GM23248 (cell line): ENCODE measurements around the gene FBXO9. TPM values are rescaled to one million over a fixed set of nuclear protein-coding genes. Genes with fewer than 3 reads are reported as not detected.

Experiments used
- DNase-seq: peaks from one replicate; pipeline ENCODE4 v3.0.0-alpha.2; 2015
- H2AFZ ChIP-seq: fragments of 200-600 bp; sonication (generic); 2 replicates; pipeline ENCODE4 v1.6.1; 2016; ENCODE audit warnings: antibody characterized with exemption
- H3F3A ChIP-seq: fragments of 200-600 bp; sonication (generic); 2 replicates; pipeline ENCODE4 v1.6.1; 2016; ENCODE audit warnings: mild to moderate bottlenecking, antibody characterized with exemption, mixed run types; ENCODE audit not compliant: insufficient read depth
- H3K27ac ChIP-seq: fragments of 200-600 bp; sonication (generic); 2 replicates; pipeline ENCODE4 v1.5.1; 2016; ENCODE audit warnings: mild to moderate bottlenecking
- H3K27me3 ChIP-seq: fragments of 200-600 bp; sonication (generic); replicated peaks from 2 replicates; pipeline ENCODE4 v1.6.1; 2016; ENCODE audit warnings: mild to moderate bottlenecking; ENCODE audit not compliant: insufficient read depth
- H3K36me3 ChIP-seq: fragments of 200-600 bp; sonication (generic); 2 replicates; pipeline ENCODE4 v1.6.1; 2016; ENCODE audit warnings: low read depth, mild to moderate bottlenecking
- H3K4me1 ChIP-seq: fragments of 200-600 bp; sonication (generic); 2 replicates; pipeline ENCODE4 v1.6.1; 2016; ENCODE audit warnings: mild to moderate bottlenecking; ENCODE audit not compliant: insufficient read depth
- H3K4me2 ChIP-seq: fragments of 200-600 bp; sonication (generic); one replicate; pipeline ENCODE4 v1.6.1; 2016; ENCODE audit warnings: mild to moderate bottlenecking; ENCODE audit not compliant: unreplicated experiment
- H3K4me3 ChIP-seq: fragments of 200-600 bp; sonication (generic); 2 replicates; pipeline ENCODE4 v1.5.1; 2016; ENCODE audit warnings: mild to moderate bottlenecking
- H3K79me2 ChIP-seq: fragments of 200-600 bp; sonication (generic); 2 replicates; pipeline ENCODE4 v1.6.1; 2016; ENCODE audit warnings: mild to moderate bottlenecking; ENCODE audit not compliant: insufficient read depth
- H3K9ac ChIP-seq: fragments of 200-600 bp; sonication (generic); 2 replicates; pipeline ENCODE4 v1.6.1; 2016; ENCODE audit warnings: mild to moderate bottlenecking
- H3K9me2 ChIP-seq: fragments of 200-600 bp; sonication (generic); 2 replicates; pipeline ENCODE4 v1.6.1; 2016; ENCODE audit warnings: mixed run types, mild to moderate bottlenecking, moderate library complexity; ENCODE audit not compliant: insufficient read depth
- H3K9me3 ChIP-seq: fragments of 200-600 bp; sonication (generic); one replicate; pipeline ENCODE4 v1.6.1; 2017; ENCODE audit warnings: low read depth
- H4K20me1 ChIP-seq: fragments of 200-600 bp; sonication (generic); 2 replicates; pipeline ENCODE4 v1.6.0; 2016; ENCODE audit not compliant: insufficient read depth
- EZH2 ChIP-seq: fragments of 200-600 bp; sonication (generic); IDR thresholded peaks from 2 replicates; pipeline ENCODE4 v1.6.1; 2018; ENCODE audit warnings: antibody characterized with exemption, mild to moderate bottlenecking; ENCODE audit not compliant: insufficient read depth, poor library complexity, severe bottlenecking
- EZH2phosphoT487 ChIP-seq: fragments of 200-600 bp; sonication (generic); IDR thresholded peaks from 2 replicates; pipeline ENCODE4 v1.6.1; 2018; ENCODE audit warnings: antibody characterized with exemption, moderate library complexity, mild to moderate bottlenecking, low read depth; ENCODE audit not compliant: insufficient read depth
- WGBS, 2 experiments: methylation state at CpG; one replicate each; pipeline ENCODE4 v1.1.6; 2015 to 2017; ENCODE audit warnings: low lambda C conversion rate in 2 of 2, low coverage in 1 of 2; ENCODE audit errors: missing lambda C conversion rate in 2 of 2; 5-methylcytosine and 5-hydroxymethylcytosine counted together
- in situ Hi-C: fragments of 300-500 bp; cut with MboI; formaldehyde crosslinking; loops from 2 replicates; pipeline ENCODE4 v1.15.0; 2020
- polyA plus RNA-seq: library from polyadenylated mRNA; unstranded; fragments of >200 nt; fragmentation: Nextera tagmentation; extraction: Ambion mirVana; gene quantifications from 2 replicates; pipeline ENCODE4 v1.2.1, GENCODE V29; 2016
- total RNA-seq: library from RNA; depleted of rRNA; stranded (reverse); fragments of >200 nt; shearing (Covaris generic); gene quantifications from 2 replicates; pipeline ENCODE4 v1.2.3, GENCODE V29; 2014

Gene FBXO9
- total and polyA plus RNA-seq, 2 experiments from 2014 or later, result 56.5 to 59.6 TPM

GRCh38 chr6:53124131-53124800 is 59.1 kb downstream of the FBXO9 start:
- H3K9ac ChIP-seq, result no peak overlapping the region
- 87 to 91% methylated on average over 10 of the region's 10 CpGs for WGBS, 2 experiments
- H3K27ac ChIP-seq, result no peak overlapping the region
- peaks cover 3% of the 10 kb centered on the region; the same call in 1 of the 2 replicates for H3F3A ChIP-seq
- peaks cover 23% of the 10 kb centered on the region; the same call in 1 of the 2 replicates for H3K27me3 ChIP-seq
- H3K79me2 ChIP-seq, result no peaks in the 10 kb centered on the region
- no peak overlapping the region for H2AFZ ChIP-seq
- H4K20me1 ChIP-seq, result no peaks in the 10 kb centered on the region
- no peaks in the 10 kb centered on the region for H3K36me3 ChIP-seq
- H3K4me1 ChIP-seq, result peaks cover 12% of the 10 kb centered on the region
- no peaks in the 10 kb centered on the region for H3K9me3 ChIP-seq
- no peaks in the 10 kb centered on the region for H3K9me2 ChIP-seq
- no peak overlapping the region for H3K4me2 ChIP-seq
- no peak overlapping the region for H3K4me3 ChIP-seq
- in situ Hi-C loops, result no loop called here
- no peak for TF ChIP-seq EZH2phosphoT487
- no peak for TF ChIP-seq EZH2
- no peak for DNase-seq

- H3K9me3 ChIP-seq, result no peaks in the 10 kb centered on the region
- no peak for DNase-seq
- H4K20me1 ChIP-seq, result no peaks in the 10 kb centered on the region
- H3K27me3 ChIP-seq, result peaks cover 33% of the 10 kb centered on the region; the same call in 1 of the 2 replicates
- 73 to 74% methylated on average over 4 of the region's 4 CpGs for WGBS, 2 experiments
- no peak overlapping the region for H2AFZ ChIP-seq
- H3K36me3 ChIP-seq, result no peaks in the 10 kb centered on the region
- in situ Hi-C loops, result no loop called here
- TF ChIP-seq EZH2phosphoT487 (no peak), EZH2 (no peak)
- peaks cover 2% of the 10 kb centered on the region for H3K4me1 ChIP-seq
- H3K9ac ChIP-seq, result no peak overlapping the region
- H3K79me2 ChIP-seq, result no peaks in the 10 kb centered on the region
- no peaks in the 10 kb centered on the region for H3K9me2 ChIP-seq
- H3K4me2 ChIP-seq, result no peak overlapping the region
- no peaks in the 10 kb centered on the region for H3F3A ChIP-seq
- H3K27ac ChIP-seq, result no peak overlapping the region
- H3K4me3 ChIP-seq, result no peak overlapping the region
These were observed 60.1 kb downstream of the FBXO9 start for GRCh38 chr6:53125276-53125675.

GRCh38 chr6:53128842-53129241 is 63.6 kb downstream of the FBXO9 start:
- Histone ChIP-seq H3K27me3 (peaks cover 38% of the 10 kb centered on the region), H3K4me2 (no peak overlapping the region), H3K9ac (no peak overlapping the region), H3K9me3 (no peaks in the 10 kb centered on the region), H3F3A (no peaks in the 10 kb centered on the region), H3K79me2 (no peaks in the 10 kb centered on the region), H4K20me1 (no peaks in the 10 kb centered on the region), H3K27ac (no peak overlapping the region), H3K9me2 (no peaks in the 10 kb centered on the region), H3K4me3 (no peak overlapping the region), H3K4me1 (no peaks in the 10 kb centered on the region), H2AFZ (no peak overlapping the region), H3K36me3 (no peaks in the 10 kb centered on the region)
- 68 to 71% methylated on average over 5 of the region's 5 CpGs for WGBS, 2 experiments
- in situ Hi-C loops, result no loop called here
- DNase-seq, result peak; percentile 15
- TF ChIP-seq EZH2phosphoT487 (no peak), EZH2 (no peak)

- no peak for TF ChIP-seq EZH2
- TF ChIP-seq EZH2phosphoT487, result no peak
- H3K9ac ChIP-seq, result no peak overlapping the region
- H3K9me3 ChIP-seq, result no peaks in the 10 kb centered on the region
- peaks cover 32% of the 10 kb centered on the region for H3K27me3 ChIP-seq
- no peaks in the 10 kb centered on the region for H3K79me2 ChIP-seq
- H3K4me2 ChIP-seq, result no peak overlapping the region
- no peaks in the 10 kb centered on the region for H3K36me3 ChIP-seq
- WGBS, 2 experiments, result 43 to 47% methylated on average over 6 of the region's 6 CpGs
- no peaks in the 10 kb centered on the region for H3F3A ChIP-seq
- H3K9me2 ChIP-seq, result no peaks in the 10 kb centered on the region
- H4K20me1 ChIP-seq, result no peaks in the 10 kb centered on the region
- H2AFZ ChIP-seq, result no peak overlapping the region
- H3K27ac ChIP-seq, result no peak overlapping the region
- no peaks in the 10 kb centered on the region for H3K4me1 ChIP-seq
- in situ Hi-C loops, result no loop called here
- no peak for DNase-seq
- H3K4me3 ChIP-seq, result no peak overlapping the region
These were observed 65.5 kb downstream of the FBXO9 start for GRCh38 chr6:53130569-53131290.
